ENCODE measurements around the gene RPS6KA6.
A peak's percentile ranks its signal among the peaks of the same experiment; 100 is the strongest.

Gene RPS6KA6

GRCh38 chrX:84187533-84188319 lies at the start of gene RPS6KA6:
Gene RPS6KA6, minus strand, starts transcription at chrX:84188199. Its CDS starts 300 bp downstream, at chrX:84187899.
- DNase-seq (ENCODE audit: low spot score) = peak; percentile 39

GRCh38 chrX:84224741-84225140 lies 36.7 kb upstream of the RPS6KA6 start:
- DNase-seq (ENCODE audit: low spot score) = no peak

DNA sequence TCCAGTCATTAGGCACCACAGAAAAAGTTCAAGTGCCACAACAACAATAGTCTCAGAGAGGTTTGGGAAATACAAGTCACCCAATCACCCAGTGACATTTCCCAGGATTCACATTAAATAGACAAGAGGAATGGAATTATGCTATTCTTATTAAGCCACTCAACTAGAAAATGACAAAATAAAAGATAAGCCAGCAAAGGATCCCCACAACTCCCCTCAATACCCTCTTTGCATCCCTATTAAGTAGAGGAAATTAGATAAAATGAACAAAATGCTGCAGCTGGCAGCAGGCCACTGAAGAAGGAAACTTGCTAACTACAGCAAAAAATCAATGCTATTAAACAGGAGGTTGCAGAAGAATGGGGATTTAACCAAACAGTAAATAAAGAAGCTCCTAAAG lies 35.3 kb upstream of the RPS6KA6 start:
- no peak for DNase-seq (ENCODE audit: low spot score)

- no peak for DNase-seq (ENCODE audit: low spot score)
These were observed 33.2 kb upstream of the RPS6KA6 start for GRCh38 chrX:84221181-84221580.

GRCh38 chrX:84219551-84219950 lies 31.6 kb upstream of the RPS6KA6 start:
- no peak for DNase-seq (ENCODE audit: low spot score)

GRCh38 chrX:84218726-84219125 lies 30.7 kb upstream of the RPS6KA6 start:
- DNase-seq (ENCODE audit: low spot score) = no peak

- no peak for DNase-seq (ENCODE audit: low spot score)
These were observed 28.9 kb upstream of the RPS6KA6 start for GRCh38 chrX:84216881-84217280.

- no peak for DNase-seq (ENCODE audit: low spot score)
These were observed 28.4 kb upstream of the RPS6KA6 start for GRCh38 chrX:84216406-84216805.

DNA sequence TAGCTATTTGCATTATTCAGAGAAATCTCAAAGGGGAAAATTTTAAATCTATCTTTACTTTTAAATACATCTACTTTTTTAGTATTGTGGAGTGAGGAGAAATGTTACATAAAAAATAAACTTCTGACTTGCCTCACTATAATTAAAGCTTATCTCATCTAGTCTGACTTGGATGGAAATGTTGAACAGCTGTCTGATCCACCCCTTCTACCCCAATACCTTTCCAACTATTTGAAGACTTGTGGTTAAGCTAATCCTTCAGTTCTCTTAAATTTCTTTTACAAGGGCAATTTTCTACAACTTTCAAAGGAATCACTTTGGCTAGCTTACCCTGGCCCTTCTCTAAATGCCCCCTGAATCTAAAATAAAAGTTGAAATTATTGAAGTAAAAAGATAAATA lies 17.3 kb upstream of the RPS6KA6 start:
- no peak for DNase-seq (ENCODE audit: low spot score)

DNA sequence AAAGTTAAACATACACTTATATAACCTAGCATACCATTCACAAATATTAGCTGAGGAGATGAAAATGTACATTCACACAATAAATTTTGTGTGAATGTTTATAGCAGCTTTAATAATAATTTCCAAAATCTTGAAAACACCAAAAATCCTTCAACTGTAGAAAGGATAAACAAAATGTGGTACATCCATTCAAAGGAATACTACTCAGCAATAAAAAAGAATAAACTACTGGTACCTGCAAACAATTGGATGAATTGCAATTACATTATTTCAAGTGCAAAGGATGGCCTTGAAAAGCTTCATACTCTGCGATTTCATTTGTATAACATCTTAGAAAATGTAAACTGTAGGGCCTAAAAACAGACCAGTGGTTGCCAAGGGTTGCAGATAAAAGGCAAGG lies 11.7 kb upstream of the RPS6KA6 start:
- no peak for DNase-seq (ENCODE audit: low spot score)

GRCh38 chrX:84197550-84197949 lies 9.6 kb upstream of the RPS6KA6 start:
- DNase-seq (ENCODE audit: low spot score) = no peak

GRCh38 chrX:84192006-84192405 lies 4.0 kb upstream of the RPS6KA6 start:
- no peak for DNase-seq (ENCODE audit: low spot score)

DNA sequence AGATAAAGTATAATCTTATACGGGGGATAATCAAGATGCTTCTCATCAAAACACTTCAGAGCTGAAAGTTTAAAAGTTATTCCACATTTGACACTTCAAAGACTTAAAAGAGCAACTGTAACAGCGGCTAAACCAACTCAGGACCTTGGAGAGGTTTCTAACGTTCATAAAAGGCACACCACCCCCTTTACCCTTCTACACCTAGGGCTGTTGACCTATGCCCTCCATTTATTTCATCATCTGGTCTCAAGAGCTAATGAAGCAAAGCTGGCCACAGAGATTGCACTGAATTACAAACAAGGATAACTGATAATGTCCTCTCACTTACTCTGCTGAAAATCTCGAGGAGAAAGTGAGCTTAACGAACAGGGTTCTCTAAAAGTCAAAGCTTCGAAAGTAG lies 1.1 kb upstream of the RPS6KA6 start:
- no peak for DNase-seq (ENCODE audit: low spot score)

GRCh38 chrX:84188320-84188834 lies 378 bp upstream of the RPS6KA6 start:
- DNase-seq (ENCODE audit: low spot score) = peak; percentile 68

DNA sequence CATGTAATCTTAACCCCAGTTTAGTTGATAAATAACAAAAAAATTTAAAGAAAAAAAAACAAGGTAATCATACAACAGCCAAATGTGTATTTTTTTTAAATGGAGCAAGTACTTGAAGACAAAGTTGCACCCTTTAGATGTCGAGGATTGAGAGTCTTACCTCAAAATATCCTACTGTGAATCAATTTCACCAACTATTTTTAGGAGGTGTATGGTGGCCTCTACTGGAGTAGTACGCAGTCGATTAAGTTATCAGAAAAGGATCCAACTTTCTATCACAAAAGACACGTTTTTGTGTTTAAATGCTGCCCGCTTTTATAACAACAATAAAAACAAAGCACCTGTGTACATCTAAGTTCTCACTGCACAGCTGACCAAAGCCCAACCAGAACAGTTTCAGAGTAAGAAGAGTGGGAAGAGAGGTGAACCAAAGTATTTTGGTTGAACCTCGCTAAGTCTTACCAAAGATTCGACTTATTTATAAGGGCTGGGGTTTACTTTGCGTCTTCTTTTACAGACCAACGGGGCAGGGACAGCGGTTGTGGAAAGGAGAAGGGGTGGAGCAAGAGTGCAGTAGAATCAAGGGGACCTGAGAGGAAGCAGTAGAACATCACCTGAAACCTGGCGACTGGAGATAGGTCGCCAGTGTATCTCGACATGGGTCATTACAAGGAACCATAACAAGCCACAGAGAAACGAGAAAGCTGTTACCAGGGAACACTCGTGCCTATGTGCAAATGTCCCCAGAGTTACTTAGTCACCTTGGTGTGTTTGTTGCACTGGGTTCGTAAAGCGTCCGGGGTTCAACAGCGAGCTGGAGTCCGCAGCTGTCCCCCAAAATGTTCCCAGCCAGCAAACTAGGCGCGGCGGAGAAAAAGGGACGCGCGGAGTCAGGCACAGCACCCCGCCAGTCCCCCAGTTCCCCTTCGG lies 1.1 kb downstream of the RPS6KA6 start:
- peak; percentile 9 for DNase-seq (ENCODE audit: low spot score)

DNA sequence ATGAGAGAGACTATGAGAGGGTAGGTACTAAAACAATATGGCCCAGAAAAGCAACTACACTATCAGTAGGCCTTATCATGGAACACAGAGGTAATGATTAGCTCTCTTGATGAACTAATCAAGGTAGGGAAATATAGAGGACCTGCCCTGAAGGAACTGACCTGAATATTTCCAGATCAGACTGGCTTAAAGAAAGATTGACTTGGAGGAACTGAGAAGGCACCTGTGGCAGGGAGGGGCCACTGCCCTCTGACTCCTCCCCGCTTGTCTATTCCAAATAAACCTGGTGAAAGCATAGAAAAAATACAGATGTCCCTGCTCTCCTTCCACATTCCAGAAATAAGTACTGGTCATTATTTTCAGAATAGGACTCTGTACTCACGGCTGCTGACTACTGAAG lies 5.5 kb downstream of the RPS6KA6 start:
- no peak for DNase-seq (ENCODE audit: low spot score)

- no peak for DNase-seq (ENCODE audit: low spot score)
These were observed 12.0 kb downstream of the RPS6KA6 start for GRCh38 chrX:84175958-84176357.

GRCh38 chrX:84175274-84175673 lies 12.7 kb downstream of the RPS6KA6 start:
- DNase-seq (ENCODE audit: low spot score) = no peak

- DNase-seq (ENCODE audit: low spot score) = no peak
These were observed 13.7 kb downstream of the RPS6KA6 start for GRCh38 chrX:84174348-84174747.

DNA sequence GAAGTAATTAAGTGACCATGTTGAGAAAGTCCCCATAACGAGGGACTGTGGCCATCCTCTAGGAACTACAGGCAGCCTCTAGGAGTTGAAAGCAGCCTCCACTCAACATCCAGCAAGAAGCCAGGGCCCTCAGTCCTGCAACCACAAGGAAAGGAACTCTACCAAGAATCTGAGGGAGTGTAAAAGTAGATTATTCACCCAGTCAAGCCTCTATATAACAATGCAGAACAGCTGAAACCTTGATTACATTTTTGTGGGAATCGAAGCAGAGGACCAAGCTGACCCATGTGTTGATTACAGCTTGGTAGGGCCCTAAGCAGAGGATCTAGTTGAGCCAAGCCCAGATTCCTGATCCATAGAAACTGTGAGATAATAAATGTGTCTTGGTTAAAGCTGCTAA lies 17.1 kb downstream of the RPS6KA6 start:
- no peak for DNase-seq (ENCODE audit: low spot score)

DNA sequence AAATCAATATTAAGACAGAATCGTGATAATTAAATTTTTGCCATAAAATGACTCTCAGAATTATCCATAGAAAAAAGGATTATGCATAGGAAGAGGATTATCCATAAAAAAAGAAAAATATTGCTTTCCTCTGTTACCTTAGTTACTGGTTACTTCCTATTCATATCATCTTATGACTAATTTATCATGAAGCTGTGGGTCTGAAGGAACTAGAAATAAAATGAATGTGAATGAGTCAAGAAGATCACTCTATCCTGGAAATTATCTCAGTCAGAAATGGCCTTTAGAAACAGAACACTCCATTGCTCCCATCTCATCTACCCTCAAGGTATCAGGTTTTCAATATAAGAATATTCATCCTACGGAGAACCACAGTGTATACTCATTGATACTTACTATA lies 19.4 kb downstream of the RPS6KA6 start:
- no peak for DNase-seq (ENCODE audit: low spot score)

DNA sequence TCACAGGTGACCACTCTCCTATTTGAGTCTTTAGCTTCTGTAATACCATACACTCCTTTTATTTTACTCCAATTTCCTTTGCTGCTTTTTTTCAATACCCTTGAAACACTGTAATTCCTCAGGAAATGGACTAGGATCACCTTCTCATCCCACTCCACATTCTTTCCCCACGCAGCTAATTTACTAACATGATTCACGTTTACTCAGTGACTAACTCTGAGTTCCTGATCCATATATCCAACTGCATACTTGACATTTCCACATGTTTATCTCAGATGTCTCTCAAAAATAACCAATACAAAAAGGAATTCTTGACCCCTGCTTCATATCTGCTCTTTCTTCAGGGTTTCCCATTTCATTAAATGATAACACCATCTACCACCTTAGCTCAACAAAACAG lies 19.9 kb downstream of the RPS6KA6 start:
- DNase-seq (ENCODE audit: low spot score) = no peak

DNA sequence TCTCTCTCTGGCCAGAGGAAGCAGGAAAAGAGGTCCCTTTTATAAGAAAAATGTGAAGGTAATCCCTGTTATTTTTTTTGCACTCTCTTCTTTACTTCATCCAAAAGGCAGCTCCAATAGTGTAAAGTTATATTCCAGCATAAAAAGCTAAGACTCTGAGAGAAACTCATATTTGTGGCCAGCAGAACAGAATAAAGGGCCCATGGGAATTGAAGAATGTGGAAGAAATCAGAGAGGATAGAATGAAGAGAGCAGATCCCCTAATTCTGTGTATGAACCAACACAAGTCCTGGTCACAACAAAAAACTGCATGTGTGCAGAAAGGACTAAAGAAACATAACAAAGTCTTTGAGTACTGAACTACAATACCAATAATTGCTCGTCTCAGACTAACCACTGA lies 22.3 kb downstream of the RPS6KA6 start:
- no peak for DNase-seq (ENCODE audit: low spot score)
